ENCODE data around the gene KSR1.

- TF ChIP-seq CTCF (IDR thresholded peaks at IDR 0.05) = no peak
- no peak for TF ChIP-seq POLR2A (IDR thresholded peaks at IDR 0.05)
These were observed 37.1 kb upstream of the KSR1 start for GRCh38 chr17:27419156-27419555.

Measured in uterus (tissue), 2 donors.